Renal cortical epithelial cell (primary cell): ENCODE measurements around the gene PRR9. TPM values are rescaled to one million over a fixed set of nuclear protein-coding genes. Genes with fewer than 3 reads are reported as not detected.

Experiments
- DNase-seq: peaks from one replicate; pipeline ENCODE4 v3.0.0-alpha.2; 2011; ENCODE audit warnings: low read depth
- total RNA-seq: library from RNA; depleted of rRNA; stranded (reverse); fragments of >200 nt; gene quantifications from 2 replicates; pipeline ENCODE4 v1.2.3, GENCODE V29; 2014

PRR9 gene, protein sequence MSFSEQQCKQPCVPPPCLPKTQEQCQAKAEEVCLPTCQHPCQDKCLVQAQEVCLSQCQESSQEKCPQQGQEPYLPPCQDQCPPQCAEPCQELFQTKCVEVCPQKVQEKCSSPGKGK
- not detected in 2 replicates for total RNA-seq

DNA sequence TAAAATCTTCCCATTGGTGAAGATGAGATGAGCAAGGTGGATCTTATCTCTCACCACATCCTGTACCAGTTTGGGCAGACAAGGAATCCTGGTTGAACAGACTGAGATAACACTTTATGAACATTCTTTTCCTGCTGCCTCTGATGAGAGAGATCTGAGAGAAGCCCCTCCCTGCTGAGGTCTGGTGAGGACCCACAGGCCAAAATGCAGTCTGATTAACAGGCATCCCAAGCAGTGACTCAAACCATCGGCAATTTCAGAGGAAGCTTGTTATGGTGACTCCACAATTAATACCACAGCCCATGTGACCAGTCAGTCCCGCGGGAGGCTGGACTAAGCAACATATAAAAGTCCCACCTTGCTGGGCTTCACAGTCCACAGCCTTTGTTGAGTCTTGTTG lies at the start of gene PRR9:
TSS of gene PRR9 (plus strand) at position 373 of the 400 bp plus-strand sequence. CDS start 561 bp downstream, outside the sequence.
- DNase-seq, result no peak

DNA sequence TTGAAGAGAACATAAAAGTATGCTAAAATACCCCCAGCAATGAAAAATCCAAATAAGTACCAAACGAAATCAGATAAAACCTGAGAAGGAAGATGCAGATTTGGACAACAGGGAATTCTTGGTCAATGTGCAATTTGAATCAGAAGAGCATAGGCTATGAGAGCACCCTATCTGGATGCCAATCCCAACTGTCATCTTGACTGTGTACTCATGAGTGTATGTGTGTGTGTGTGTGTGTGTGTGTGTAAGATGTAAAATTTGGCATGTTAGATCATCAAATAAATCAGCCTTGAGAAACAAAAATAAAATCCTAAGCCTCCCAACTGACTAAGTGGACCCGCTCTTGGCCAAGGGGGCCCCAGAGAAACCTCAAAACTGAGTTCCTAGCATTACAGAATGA lies 48.7 kb upstream of the PRR9 start:
- no peak for DNase-seq

DNA sequence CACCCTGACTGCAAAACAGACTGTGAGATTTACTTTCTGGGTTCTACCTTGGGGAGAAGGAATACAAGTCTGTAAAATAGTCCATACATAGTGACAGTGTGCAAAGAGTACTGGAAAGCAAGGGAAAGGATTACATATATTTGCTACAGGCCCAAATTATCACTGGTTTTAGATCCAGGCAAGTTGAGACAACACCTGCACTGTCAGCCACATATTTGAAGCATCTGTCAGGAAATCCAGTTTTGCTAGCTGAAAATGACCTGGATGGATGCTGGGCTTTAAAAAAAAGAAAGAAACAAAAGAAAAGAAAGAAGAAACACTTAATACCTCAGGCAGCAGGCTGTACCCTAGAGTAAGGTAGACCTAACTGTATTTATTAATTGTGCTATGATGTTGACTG lies 42.8 kb upstream of the PRR9 start:
- DNase-seq, result no peak

DNA sequence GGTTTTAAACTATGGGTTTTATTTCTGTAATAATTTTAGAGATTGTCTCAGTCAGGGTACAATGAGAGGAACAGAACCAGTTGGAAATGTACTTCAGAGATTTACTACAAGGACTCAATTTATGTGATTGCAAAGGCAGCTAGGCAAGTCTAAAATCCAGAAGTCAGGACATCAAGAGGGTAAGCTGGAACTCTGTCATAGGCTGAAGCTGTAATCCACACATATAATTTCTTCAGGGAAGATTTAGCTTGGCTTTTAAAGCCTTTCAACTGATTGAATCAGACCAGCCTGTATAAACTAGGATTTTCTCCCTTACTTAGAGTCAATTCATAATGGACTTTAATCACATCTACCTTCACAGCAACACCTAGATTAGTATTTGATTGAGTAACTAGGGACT lies 38.5 kb upstream of the PRR9 start:
- DNase-seq, result no peak

DNA sequence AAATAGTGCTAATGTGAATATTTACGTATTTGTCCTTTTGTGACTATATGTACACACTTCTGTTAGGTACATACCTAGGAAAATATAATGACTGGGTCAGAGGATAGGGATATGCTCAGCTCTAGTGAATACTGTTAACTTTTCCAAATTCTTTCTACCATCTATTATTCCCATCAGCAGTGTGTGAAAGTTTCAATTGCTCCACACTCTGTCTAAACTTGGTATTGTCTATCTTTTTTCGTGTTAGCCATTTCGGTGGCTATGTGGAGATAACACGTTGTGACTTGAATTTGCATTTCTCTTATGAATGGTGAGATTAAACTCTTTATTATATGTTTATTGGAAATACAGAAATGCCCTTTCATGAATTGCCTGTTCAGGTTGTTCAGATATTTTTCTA lies 36.8 kb upstream of the PRR9 start:
- DNase-seq, result no peak

DNA sequence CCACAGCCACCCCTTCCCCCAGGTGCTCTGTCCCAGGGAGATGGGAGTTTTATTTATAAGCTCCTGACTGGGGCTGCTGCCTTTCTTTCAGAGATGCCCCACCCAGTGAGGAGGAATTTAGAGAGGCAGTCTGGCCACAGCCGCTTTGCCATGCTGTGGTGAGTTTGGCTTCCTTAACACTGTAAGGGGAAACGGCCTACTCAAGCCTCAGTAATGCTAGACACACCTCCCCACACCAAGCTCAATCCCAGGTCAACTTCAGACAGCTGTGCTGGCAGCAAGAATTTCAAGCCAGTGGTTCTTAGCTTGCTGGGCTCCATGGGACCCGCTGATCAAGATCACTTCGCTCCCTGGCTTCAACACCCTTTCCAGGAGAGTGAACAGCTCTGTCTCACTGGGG lies 29.1 kb upstream of the PRR9 start:
- peak; percentile 9 for DNase-seq

- DNase-seq, result no peak
Observed at GRCh38 chr1:153190373-153190772, 27.0 kb upstream of the PRR9 start.

DNA sequence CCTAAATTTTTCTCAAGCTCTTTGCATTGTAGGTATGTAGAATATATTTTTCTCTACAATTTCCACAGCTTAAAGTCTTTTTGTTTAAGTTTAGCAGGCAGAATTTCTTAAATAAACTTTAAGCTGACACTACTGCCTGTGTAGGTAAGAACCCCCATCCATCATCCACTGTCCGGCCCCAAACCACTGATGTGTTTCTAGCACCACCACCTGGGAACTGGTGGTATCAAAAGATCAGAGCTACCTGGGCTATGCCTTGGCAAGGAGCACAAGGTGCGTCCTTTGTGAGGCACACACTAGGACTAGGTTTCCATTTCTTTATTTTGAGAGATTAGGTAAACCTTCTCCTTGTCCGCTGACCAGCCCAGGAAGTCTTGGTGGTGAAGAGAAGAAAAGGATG lies 24.7 kb upstream of the PRR9 start:
- no peak for DNase-seq

GRCh38 chr1:153194331-153195050 lies 22.9 kb upstream of the PRR9 start:
- DNase-seq, result no peak

DNA sequence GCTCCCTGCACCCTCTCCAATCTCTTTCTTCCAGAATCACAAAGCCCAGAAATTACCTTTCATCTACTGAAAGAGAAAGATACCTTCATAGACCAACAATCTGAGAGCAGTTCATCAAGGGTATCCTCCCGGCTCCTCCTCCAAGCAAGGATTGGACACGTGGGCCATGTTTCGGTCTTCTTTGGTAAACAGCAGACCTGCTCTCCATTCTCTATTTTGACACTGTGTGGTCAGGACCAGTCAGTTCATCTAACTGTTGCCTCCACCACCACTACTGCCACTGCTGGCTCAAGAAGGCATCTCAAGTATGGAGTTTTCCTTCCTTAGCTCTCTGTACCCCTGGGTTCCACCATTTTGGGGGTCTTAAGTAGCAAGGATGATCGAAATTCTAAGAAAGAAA lies 22.2 kb upstream of the PRR9 start:
- DNase-seq, result no peak

- no peak for DNase-seq
Observed at GRCh38 chr1:153202006-153202405, 15.4 kb upstream of the PRR9 start.

DNA sequence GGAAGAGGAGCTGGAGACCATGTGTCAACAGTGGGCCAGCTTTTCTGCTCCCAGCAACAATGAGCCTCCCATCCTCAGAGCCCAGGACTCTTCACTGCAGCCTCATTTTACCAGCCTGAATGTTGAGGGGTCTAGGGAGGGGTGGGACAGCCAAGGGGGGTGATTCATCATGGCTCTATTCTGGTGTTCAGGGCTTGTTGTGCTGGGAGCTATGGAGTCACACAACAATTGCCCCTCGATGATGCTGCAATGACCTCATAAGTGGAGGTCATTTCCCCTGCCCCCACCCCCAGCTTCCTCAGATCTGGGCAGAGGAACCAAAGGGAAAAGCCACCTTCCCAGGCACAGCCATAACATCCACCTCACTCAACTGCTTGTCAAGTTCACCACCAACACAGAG lies 14.3 kb upstream of the PRR9 start, which contains the start of gene LELP1:
TSS of gene LELP1 (plus strand) at position 301 of the 400 bp plus-strand sequence. CDS start 1,278 bp downstream, outside the sequence.
- no peak for DNase-seq

- no peak for DNase-seq
Observed at GRCh38 chr1:153206631-153207030, 10.8 kb upstream of the PRR9 start.

DNA sequence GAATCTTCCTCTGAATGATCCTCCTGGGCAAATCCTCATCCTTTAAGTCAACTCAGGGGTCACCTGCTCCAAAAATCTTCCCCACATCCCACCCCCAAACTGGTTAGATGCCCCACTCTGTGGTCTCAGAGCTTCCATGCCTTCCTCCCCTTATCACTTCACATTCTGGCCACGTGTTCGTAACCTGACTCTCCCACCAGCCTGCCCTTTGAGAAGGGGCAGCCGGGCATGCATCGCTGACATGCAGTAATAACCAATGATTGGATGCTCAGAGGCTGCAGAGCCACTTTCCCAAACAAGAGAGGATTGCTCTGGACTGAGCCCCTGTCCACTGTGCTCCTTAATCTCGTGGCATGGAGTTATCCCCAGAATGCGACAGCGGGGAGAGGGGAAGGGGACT lies 7.2 kb upstream of the PRR9 start:
- no peak for DNase-seq

DNA sequence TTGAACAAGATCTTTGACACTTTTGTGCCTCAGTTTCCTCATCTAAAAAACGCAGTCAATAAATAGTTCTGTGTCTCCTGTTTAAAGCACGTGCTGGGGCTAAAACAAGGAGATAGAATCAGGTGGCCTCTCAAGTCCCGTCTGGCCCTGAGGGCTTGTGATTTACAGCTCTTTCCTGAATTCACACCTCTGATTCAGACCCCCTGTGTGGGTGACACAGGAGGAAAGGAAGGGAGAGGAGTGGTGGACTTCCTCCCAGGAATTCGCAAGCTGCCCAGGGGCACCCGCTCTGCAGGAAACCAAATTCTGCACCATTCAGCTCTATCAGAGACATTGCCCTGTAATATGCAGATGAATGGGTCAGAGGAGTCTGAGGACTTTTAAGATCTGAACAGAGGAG lies 5.2 kb upstream of the PRR9 start:
- no peak for DNase-seq

DNA sequence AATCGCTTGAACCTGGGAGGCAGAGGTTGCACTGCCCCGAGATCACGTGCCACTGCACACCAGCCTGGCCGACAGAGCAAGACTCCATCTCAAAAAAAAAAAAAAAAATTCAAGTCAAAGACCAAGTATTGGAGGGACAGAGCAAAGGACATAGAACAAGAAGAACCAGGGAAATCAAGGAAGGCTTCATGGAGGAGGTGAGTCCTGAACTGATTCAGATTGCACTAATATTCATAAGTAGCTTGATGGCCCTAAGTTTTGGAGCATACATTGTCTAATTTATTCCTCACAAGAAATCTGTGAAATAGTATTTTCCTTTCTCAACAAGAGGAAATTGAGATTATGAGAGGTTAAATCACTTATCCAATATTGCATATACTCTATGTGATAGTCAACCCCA lies 3.9 kb upstream of the PRR9 start:
- no peak for DNase-seq

GRCh38 chr1:153217744-153218416 lies 496 bp downstream of the PRR9 start:
- no peak for DNase-seq

- no peak for DNase-seq
Observed at GRCh38 chr1:153220606-153221303, 3.4 kb downstream of the PRR9 start.

- peak; percentile 28 for DNase-seq
Observed at GRCh38 chr1:153223040-153223891, 5.9 kb downstream of the PRR9 start.

DNA sequence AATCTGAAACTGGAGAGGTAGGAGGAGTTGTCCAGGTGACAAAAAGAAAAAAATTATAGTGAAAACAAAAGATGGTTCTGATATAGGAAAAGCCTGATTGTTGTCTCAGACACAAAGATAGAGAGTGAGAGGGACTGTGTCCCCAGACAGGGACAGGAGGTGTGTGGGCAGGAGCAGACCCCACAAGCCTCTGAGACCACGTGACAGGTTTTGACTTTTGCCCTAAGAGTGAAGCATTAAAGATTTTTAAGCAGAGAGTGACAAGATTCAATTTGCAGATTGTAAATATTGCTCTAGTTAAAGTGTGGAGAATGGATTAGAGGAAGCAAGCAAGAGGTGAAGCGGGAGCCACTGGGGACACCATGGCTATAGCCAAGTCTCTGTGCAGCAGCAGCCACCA lies 10.4 kb downstream of the PRR9 start:
- DNase-seq, result no peak

DNA sequence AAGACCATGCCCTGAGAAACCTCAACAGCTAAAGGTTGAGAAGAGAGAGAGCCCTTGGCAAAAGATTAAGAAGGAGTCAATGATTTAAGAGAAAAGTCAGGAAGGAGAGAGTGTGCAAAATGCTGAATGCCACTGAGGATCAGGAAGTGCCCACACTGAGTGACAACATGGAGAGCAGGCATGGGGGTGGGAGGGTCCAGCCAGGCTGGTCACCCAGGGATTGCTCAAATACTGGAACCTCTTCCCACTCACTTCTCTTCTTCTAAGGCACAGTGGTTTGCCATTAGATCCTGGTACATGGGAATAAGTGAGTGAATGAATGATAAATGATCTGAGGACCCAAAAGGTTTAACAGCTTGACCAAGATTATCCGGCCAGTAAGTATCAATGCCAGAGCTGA lies 11.1 kb downstream of the PRR9 start:
- DNase-seq, result no peak
